Smooth muscle cell of the brain vasculature (primary cell): Measurements from ENCODE around the gene MICALL1.
"Not testable (repeated sequence)": the region's sequence is repeated elsewhere in the genome, so short reads cannot be mapped to it uniquely, and the experiment has no call there.

ENCODE experiments used
- DNase-seq: peaks from one replicate; pipeline ENCODE4 v3.0.0-alpha.2; 2012; ENCODE audit warnings: low read depth, low spot score

The MICALL1 gene

DNA sequence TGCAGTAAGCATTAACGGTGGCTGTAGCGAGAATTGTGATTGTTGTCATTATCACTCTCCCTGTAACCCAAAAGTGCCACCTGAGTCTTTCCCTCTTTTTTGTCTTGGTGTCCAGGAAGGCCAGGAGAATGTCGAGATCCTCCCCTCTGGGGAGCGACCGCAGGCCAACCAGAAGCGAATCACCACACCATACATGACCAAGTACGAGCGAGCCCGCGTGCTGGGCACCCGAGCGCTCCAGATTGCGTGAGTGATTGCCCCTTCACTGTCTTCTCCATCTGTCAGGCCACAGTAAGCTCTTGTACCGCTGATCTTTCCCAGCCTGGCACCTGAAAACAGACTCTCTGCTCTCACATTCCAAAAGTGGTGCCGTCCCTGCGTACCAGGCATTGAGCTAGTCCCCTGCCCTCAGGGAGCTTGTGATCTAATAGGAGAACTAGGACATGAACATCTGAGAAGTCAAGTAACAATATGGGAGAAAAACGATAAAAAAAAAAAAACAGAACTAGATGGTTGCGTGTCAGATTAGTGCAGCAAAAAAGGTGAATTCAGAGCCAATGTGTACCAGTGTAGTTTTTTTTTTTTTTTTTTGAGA, 53.2 kb downstream of the MICALL1 start:
- DNase-seq: no peak

DNA sequence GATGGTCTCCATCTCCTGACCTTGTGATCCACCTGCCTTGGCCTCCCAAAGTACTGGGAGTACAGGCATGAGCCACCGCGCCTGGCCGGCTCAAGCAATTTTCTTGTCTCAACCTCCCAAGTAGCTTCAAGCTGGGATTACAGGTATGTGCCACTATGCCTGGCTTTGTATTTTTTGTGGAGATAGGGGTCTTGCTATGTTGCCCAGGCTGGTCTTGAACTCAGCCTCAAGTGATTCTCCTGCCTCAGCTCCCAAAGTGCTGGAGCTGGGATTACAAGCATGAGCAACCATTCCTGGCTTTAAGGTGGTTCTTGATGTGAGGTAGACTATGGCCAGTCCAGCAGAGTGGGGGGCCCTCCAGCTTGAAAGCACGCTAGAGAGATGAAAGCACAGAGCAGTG, 55.0 kb downstream of the MICALL1 start:
- no peak for DNase-seq

DNA sequence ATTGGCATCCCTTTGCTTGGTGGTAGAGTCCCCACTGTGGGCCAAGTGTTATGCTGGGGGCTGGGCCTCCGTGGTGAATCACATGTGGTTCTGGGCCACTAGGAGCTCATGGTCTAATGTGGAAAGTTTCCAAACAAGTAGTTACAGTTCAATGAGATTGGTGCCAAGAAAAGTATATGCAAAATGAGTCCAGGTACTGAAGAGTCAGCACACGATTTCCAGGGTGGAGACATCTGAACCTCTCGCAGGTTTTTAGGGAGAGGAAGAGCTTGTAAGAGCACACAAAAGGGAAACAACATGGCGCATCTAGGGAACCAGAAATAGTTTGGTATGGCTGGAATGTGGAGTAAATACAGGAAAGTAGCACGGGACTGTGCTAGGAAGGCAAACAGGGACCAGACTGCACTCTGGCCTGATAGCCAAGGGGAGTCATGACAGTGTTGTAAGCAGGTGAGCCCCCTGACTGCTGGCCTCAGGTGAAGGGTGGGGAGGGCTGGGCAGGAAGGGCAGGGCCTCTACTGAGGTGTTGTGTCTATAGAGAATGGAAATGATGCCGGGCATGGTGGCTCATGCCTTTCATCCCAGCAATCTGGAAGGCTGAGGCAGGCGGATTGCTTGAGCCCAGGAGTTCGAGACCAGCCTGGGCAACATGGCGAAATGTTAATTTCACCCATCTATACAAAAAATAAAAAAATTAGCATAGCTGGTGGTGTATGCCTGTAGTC, 60.0 kb downstream of the MICALL1 start:
- no peak for DNase-seq

DNA sequence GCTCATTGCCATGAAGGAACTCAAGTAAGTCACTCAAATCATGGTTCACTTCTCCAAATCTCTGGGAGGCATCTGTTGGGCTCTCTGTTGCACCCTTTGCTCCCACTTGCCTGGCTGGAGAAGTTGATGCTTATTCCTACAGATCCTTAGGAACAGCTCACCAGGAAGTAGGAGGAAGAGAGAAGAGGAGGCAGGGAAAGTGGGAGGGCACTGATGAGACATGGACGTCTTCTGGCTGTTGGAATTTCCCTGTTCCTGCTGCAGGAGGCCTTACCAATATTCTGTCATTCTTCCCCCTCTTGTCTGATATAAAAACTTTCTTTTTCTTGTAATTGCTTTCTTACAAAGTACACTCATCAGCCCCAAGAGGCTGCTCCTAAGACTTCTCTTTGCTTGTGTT, 61.0 kb downstream of the MICALL1 start:
- DNase-seq: no peak

DNA sequence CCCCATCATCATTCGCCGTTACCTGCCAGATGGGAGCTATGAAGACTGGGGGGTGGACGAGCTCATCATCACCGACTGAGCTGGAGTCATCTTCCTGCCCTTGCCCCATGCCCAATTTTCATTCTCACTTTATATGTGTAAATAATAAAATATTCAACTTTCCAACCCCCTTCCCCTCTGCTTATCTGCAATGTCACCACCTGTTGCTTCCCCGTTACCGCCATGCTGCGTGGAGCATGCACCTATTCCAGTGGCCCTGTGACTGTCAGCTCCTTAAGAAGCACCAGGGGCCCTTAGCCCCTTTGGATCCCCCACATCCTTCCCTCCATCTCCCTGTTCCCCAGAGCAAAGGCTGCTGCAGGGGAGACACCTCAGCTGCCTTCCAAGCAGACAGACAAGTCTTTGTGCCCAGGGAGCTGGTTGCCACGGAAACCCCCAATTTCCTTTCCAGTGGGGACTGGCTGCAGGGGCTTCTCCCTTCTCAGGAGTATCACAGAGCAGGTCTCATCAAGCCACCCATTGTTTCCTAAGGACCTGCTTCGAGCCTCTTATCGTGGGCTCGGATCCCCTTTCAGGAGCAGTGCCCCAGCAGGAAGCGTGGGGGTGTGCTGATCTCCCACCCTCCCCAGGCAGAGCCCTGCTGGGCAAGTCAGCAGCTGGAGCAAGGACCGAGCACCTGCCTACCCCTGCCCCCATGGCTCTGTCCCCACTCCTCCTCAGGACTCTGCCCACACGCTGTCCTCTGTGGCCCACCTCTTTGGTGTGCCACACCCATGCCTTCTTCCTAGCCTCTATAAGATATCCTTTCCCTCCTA, 61.7 kb downstream of the MICALL1 start:
- no peak for DNase-seq

DNA sequence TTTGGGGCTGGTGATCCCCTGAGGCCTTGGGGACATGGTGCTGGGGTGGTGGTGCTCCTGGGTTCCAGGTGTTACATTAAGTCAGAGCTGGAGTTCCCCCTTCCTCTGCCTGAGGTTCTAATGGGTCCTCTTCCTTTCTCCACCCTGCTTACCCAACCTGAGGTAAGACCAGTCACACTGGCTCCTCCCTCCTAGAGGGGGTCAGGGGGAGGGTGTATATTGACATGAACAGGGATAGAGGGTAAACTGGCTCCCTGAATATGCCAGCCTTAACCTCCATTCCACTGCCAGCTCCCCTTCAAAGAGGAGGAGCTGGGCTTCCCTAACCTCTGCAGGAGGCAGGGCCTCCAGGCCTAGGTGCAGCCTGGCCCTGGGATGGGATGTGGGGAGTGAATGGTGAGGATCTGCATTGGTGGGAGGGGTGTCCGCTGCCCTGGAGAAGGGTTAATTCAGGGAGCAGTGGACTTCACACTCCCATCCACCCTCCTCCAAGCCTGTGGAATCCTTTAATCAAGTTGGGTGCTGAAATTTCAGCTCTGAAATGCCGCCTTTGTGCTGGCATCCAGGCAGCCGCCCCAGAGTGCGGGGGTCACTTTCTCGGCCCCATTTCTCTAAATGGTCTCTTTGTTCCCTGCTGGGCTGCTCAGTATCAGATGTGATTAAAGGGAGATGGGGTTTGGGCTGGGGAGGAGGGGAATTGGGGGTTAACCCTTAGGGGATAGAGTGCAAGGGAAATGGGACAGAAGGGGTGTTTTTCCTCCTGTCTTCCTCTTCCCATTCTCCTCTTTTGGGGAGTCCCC, 62.6 kb downstream of the MICALL1 start:
- DNase-seq: no peak

DNA sequence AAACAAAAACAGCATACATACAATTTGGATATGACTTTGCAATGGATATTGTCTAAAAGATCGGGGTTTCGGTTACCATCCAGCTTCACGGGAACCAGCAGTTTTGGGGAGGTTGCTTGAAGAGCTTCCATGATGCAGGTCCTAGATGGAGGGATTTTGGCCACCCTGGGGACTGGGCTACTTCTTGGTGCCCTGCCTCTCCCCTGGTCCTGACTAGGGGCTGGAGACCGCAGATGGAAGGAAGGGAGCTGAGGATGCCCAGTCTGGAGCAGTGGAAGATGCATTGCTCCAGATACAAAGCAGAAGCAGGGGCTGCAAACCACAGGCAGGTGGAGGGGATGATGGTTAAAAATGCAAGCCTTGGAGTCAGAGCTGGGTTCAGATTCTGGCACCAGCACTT, 64.8 kb downstream of the MICALL1 start:
- DNase-seq: no peak

DNA sequence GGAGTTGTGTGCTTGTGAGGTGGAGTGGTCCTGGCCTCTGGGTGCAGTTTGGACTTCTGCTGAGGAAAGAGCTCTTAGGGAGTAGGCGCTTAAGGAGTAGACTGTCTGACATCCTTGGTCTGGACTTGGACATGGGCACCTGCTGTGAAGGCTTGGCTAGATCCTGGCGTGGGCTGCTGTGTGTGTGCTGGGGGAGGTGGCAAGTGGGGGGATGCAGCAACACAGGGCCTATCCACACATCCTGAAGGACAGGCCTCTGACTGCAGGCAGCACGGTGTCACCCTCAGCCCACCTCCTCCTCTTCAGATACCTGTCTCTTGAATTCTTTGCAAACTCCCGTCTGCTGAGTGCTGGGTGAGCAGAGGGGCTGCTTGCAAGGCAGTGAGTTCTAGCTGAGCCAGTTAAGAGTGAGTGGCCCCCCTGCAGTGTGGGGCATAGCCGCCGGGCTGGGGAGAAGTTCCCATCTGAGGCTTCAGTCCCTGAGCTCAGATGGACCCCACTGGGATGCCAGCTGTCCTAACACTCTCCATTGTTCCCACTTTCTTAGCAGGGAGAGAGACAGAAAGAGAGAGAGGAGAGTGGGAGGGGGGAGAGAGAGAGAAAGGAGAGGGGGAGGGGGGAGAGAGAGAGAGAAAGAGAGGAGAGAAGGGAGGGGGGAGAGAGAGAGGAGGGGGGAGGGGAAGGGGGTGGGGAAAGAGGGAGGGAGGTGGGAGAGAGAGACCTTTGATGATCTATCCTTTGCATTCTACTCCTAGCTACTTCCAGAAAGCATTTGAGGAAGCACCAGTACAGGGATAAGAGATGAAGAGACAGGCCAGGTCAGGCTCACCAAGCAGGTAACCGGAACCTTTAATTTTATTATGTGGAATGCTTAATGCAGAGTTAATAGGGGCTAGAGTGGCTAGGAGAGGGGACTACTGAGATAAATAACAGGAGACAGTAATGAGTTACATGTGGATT, 65.7 kb downstream of the MICALL1 start:
- no peak for DNase-seq

DNA sequence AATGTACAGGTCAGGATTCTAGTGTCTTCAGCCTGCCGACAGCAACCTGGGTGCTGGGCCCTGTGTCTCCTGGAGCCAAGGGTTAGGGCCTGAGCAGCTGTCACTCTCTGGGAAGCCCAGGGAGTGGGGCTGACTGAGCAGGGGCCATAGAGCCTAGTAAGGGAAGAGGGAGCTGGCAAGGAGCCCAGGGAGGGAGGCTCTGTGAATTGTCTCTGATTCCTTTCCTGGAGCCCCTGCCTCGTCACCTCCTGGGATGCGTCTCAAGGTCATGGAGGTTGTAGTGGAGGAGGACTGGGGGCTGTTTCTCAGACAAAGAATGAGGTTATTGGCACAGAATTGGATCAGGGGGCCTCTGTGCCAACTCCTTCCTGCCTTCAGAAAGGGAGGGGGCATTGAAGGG, 66.4 kb downstream of the MICALL1 start:
- DNase-seq: no peak

DNA sequence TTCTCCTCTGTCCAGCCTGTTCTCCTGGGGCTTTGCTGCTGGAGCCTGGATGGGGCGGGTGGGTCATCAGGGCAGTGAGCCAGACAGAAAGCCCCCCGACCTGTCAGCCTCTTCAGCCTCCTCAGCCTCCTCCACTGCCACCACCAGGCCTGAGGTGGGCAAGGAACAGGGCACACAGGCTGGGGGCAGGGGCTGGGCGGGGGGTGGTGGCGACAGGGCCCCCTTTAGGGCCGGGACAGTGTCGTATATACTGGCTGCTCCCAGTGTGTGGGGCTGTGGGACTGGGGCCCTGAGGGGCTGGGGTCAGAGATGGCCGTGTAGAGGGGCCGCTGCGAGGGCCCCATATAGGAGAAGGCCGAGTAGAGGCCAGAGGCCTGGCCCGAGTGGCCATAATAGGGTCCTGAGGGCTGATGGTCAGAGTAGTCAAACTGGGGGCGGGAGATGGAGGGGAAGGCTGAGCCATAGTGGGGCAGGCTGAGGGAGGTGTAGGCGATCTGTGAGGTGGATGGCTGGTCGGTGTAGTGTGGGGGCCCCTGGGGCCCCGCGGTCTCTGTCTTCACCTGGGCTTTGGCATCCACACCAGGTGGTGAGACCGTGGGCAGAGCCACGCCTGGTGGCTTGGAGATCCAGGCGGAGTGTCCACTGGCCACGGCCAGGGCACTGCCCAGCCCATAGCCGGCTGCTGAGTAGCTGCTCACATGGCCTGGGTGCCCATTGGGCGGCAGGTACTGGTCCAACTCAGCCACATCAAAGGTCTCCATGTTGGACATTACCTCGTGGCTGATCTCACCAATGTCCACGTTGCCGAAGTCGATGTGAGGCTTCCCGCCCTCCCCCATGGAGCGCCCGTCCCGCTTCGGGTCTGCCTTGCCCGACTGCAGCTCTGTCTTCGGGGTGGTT, 67.4 kb downstream of the MICALL1 start:
- DNase-seq: no peak

DNA sequence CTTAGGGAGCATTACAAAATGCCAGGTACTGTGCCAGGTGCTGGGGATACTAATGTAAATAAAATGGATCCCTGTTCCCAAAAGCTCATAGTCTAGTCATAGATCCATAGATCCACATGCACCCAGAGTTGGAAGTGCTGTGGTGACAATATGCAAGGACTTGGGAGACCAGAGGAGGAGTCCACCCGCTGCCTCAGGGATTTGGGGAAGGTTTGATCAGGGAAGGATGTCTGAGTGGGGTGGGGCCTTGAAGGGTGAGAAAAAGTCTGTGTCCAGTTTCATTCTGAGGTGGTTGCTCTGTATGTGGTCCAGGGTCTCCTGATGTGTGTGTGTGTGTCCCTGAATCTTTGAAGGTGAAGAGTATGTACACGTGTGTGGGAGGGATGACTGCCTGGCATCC, 69.1 kb downstream of the MICALL1 start:
- DNase-seq: no peak

DNA sequence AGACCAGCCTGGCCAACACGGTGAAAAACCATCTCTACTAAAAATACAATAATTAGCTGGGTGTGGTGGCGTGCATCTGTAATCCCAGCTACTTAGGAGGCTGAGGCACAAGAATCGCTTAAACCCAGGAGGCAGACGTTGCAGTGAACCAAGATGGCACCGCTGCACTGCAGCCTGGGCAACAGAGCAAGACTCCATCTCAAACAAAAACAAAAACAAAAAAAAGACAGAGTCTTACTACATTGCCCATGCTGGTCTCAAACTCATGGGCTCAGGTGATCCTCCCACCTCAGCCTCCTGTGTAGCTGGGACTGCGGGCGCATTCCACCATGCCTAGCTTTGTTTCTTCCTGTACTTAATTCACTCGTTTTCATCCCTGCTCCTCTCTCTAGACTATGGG, 69.9 kb downstream of the MICALL1 start:
- DNase-seq: not testable (repeated sequence)

DNA sequence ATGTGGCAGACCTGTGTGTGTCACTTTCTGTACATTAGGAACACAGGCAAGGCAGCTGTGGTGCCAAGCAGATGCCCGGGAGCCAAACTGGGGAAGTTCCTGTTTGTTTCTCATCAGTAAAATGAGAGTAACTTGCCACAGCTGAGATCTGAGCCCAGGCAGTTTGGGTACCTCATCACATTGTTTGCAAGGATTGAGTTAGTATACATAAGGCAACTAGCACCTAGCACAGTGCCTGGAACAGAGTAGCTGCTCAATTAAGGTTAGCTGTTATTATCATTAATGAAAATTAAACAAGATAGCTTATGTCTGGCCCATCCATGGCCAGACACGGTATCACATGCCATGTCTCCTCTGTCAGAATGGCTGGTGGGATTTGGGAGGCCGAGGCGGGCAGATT, 70.5 kb downstream of the MICALL1 start:
- no peak for DNase-seq

DNA sequence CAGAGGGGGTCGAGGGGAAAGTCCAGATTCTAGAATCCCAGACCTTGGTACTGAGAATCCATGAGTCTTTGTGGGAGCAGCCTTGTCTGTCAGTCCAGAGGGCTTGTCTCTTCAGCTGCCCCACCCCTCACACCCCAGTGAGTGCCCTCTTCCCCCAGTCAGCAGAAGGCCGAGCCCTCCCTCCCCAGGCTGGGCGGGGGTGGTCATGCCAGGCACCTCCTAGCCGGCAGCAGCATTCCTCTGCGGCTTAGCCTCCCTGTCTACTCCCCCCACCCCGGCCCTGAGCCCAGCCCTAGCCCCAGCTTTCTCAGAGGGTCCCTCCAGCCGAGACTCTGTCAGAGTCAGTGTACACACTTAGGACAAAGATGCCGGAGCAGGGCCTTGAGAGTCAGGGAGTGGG, 73.7 kb downstream of the MICALL1 start:
- no peak for DNase-seq

DNA sequence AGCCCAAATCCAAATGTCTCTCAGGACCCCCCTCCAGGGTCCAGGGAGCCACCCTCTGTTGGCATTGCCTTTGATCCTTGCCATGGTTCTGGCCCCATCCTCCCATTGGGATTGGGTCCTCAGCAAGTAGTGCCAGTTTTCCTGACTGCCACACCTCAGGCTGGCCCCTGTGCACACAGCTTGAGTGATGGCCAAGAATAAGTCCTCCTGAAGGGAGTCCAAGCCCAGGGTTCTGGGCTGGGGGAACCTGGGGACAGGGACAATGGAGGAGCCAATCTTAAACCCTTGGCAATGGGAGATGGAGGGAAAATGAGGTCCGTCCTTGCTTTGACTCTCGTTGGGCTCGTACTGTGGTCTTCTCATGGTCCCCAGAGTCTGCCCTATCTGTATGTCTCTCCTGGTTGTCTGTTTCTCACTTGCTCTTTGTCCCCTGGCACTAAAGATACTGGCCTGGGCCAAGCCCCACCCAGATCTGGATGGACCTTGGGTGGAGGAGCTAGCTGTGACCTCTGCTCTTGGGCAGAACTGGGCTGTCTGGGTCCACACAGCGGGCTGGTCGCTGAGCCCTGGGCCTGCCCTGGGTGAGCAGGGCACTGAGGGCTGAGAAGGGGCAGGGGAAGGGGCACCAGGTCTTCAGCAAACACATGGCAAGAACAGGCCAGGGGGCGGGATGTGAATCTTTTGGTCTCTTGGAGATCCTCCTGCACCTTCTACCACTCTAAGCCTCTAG, 75.3 kb downstream of the MICALL1 start:
- no peak for DNase-seq

DNA sequence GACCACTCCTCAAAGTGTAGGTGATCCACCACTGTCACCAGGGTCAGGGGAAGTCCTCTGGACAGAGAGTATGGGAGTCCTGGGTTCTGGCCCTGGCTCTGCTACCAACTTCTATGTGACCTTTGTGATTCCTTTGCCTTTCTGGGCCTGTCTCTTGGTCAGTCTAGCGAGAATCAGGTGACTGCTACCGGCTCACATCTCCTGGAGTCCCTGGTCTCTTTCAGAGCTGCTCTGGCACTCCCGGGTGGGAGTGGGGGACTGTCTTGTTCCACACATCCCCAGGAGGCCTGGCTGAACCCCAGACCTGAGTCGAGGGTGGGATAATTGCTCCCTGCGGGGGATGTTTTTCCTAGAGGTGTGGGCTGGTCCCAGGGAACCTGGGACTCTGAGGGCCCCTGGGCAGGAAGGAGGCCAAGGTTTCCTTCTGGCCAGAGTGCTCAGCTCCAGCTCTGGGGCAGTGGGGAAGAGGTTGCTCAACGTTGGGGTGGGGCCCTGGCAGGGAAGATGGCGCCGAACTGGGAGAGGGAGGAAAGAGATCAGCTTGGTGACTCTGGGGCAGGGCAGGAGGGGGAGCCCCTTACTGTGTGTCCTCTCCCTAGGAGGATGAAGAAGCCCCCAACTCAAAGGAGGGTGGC, 76.2 kb downstream of the MICALL1 start:
- DNase-seq: no peak

DNA sequence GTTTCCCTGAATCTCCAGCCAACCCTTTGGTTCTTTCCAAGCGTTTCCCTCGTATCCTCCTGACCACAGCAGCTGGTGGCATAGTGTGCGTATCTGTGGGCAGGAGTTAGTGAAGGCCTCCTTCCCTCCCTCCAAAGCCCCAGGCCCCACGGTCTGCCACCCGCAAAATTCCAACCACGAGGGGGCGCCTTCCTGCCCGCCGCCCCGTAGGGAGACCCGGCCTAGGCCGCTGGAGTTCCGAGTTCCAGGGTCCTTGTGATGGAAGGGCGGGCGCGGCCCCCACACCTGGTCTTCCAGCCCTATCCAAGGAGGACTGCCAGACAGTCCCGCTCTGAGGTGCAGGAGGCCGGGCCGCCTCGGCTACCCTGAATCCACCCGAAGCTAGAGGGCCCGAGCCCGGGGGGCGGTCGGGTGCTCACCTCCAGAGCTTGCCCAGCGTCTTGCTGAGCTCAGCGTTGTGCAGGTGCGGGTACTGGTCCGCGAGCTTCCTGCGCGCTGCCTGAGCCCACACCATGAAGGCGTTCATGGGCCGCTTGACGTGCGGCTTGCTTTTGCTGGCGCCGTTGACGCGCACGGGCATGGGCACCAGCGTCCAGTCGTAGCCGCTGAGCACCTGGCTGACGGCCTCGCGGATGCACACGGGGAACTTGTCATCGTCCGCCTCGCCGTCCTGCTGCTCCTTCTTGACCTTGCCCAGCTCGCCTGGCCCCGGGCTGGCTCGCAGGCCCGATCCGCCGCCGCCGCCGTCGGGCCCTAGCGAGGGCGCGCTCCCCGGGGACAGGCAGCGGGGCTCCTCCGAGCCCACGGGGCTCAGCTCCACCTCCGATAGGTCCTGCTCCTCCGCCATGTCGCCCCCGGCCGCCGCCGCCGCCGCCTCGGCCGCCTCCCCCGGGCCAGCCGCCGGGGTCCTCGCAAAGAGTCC, 77.1 kb downstream of the MICALL1 start:
- DNase-seq: no peak
